Measurements from ENCODE around the gene ARAP2.

The ARAP2 gene

GRCh38 chr4:36086261-36086786, 158.0 kb downstream of the ARAP2 start:
- no peak overlapping the region for H3K9ac ChIP-seq (ENCODE audit: low read depth in 1 of 2, low read length in 2 of 2)
- peaks cover 16 to 18% of the 10 kb centered on the region in 2 donors for H3K36me3 ChIP-seq (ENCODE audit: control insufficient read depth in 1 of 2, insufficient read depth in 2 of 2, low read length in 2 of 2)
- H3K4me1 ChIP-seq (ENCODE audit: control insufficient read depth in 1 of 2, insufficient read depth in 2 of 2, low read length in 2 of 2) = no peaks in the 10 kb centered on the region
- H3K9me3 ChIP-seq (ENCODE audit: control insufficient read depth in 1 of 2, low read length in 2 of 2) = no peaks in the 10 kb centered on the region
- no peak overlapping the region for H3K4me3 ChIP-seq (ENCODE audit: low read depth in 1 of 2, low read length in 2 of 2)
- no peaks in the 10 kb centered on the region for H3K27me3 ChIP-seq (ENCODE audit: control insufficient read depth in 1 of 2, insufficient read depth in 2 of 2, low read length in 2 of 2)
- no peak overlapping the region for H3K27ac ChIP-seq (ENCODE audit: low read depth, low read length)

GRCh38 chr4:36082817-36083216, 161.5 kb downstream of the ARAP2 start:
- Histone ChIP-seq H3K27ac (ENCODE audit: low read depth, low read length) (no peak overlapping the region), H3K4me3 (ENCODE audit: low read depth in 1 of 2, low read length in 2 of 2) (no peak overlapping the region), H3K4me1 (ENCODE audit: control insufficient read depth in 1 of 2, insufficient read depth in 2 of 2, low read length in 2 of 2) (no peaks in the 10 kb centered on the region), H3K36me3 (ENCODE audit: control insufficient read depth in 1 of 2, insufficient read depth in 2 of 2, low read length in 2 of 2) (peaks cover 11 to 22% of the 10 kb centered on the region in 2 donors), H3K27me3 (ENCODE audit: control insufficient read depth in 1 of 2, insufficient read depth in 2 of 2, low read length in 2 of 2) (no peaks in the 10 kb centered on the region), H3K9me3 (ENCODE audit: control insufficient read depth in 1 of 2, low read length in 2 of 2) (no peaks in the 10 kb centered on the region), H3K9ac (ENCODE audit: low read depth in 1 of 2, low read length in 2 of 2) (no peak overlapping the region)

- Histone ChIP-seq H3K27ac (ENCODE audit: low read depth, low read length) (no peak overlapping the region), H3K4me1 (ENCODE audit: control insufficient read depth in 1 of 2, insufficient read depth in 2 of 2, low read length in 2 of 2) (peaks cover 0 to 1% of the 10 kb centered on the region in 2 donors), H3K36me3 (ENCODE audit: control insufficient read depth in 1 of 2, insufficient read depth in 2 of 2, low read length in 2 of 2) (peaks cover 11 to 22% of the 10 kb centered on the region in 2 donors), H3K4me3 (ENCODE audit: low read depth in 1 of 2, low read length in 2 of 2) (no peak overlapping the region), H3K9me3 (ENCODE audit: control insufficient read depth in 1 of 2, low read length in 2 of 2) (no peaks in the 10 kb centered on the region), H3K27me3 (ENCODE audit: control insufficient read depth in 1 of 2, insufficient read depth in 2 of 2, low read length in 2 of 2) (no peaks in the 10 kb centered on the region), H3K9ac (ENCODE audit: low read depth in 1 of 2, low read length in 2 of 2) (no peak overlapping the region)
These were observed 163.1 kb downstream of the ARAP2 start for GRCh38 chr4:36081185-36081584.

- H3K27me3 ChIP-seq (ENCODE audit: control insufficient read depth in 1 of 2, insufficient read depth in 2 of 2, low read length in 2 of 2) = no peaks in the 10 kb centered on the region
These were observed 164.6 kb downstream of the ARAP2 start for GRCh38 chr4:36079666-36080065.

GRCh38 chr4:36078319-36078718, 166.0 kb downstream of the ARAP2 start:
- Histone ChIP-seq H3K9me3 (ENCODE audit: control insufficient read depth in 1 of 2, low read length in 2 of 2) (no peaks in the 10 kb centered on the region), H3K27ac (ENCODE audit: low read depth, low read length) (no peak overlapping the region), H3K36me3 (ENCODE audit: control insufficient read depth in 1 of 2, insufficient read depth in 2 of 2, low read length in 2 of 2) (peaks cover 16 to 21% of the 10 kb centered on the region in 2 donors), H3K4me3 (ENCODE audit: low read depth in 1 of 2, low read length in 2 of 2) (no peak overlapping the region), H3K9ac (ENCODE audit: low read depth in 1 of 2, low read length in 2 of 2) (no peak overlapping the region), H3K4me1 (ENCODE audit: control insufficient read depth in 1 of 2, insufficient read depth in 2 of 2, low read length in 2 of 2) (peaks cover 0 to 10% of the 10 kb centered on the region in 2 donors), H3K27me3 (ENCODE audit: control insufficient read depth in 1 of 2, insufficient read depth in 2 of 2, low read length in 2 of 2) (no peaks in the 10 kb centered on the region)

More at GRCh38 chr4:36079666-36080065, 164.6 kb downstream of the ARAP2 start:
- H3K9me3 ChIP-seq (ENCODE audit: control insufficient read depth in 1 of 2, low read length in 2 of 2) = no peaks in the 10 kb centered on the region
- H3K27ac ChIP-seq (ENCODE audit: low read depth, low read length) = no peak overlapping the region
- H3K9ac ChIP-seq (ENCODE audit: low read depth in 1 of 2, low read length in 2 of 2) = no peak overlapping the region
- H3K4me3 ChIP-seq (ENCODE audit: low read depth in 1 of 2, low read length in 2 of 2) = no peak overlapping the region
- H3K36me3 ChIP-seq (ENCODE audit: control insufficient read depth in 1 of 2, insufficient read depth in 2 of 2, low read length in 2 of 2) = peaks cover 11 to 22% of the 10 kb centered on the region in 2 donors
- peaks cover 0 to 10% of the 10 kb centered on the region in 2 donors for H3K4me1 ChIP-seq (ENCODE audit: control insufficient read depth in 1 of 2, insufficient read depth in 2 of 2, low read length in 2 of 2)

- H3K4me1 ChIP-seq (ENCODE audit: control insufficient read depth in 1 of 2, insufficient read depth in 2 of 2, low read length in 2 of 2) = peaks cover 0 to 10% of the 10 kb centered on the region in 2 donors
- H3K4me3 ChIP-seq (ENCODE audit: low read depth in 1 of 2, low read length in 2 of 2) = no peak overlapping the region
- H3K36me3 ChIP-seq (ENCODE audit: control insufficient read depth in 1 of 2, insufficient read depth in 2 of 2, low read length in 2 of 2) = peaks cover 10 to 13% of the 10 kb centered on the region in 2 donors
- no peaks in the 10 kb centered on the region for H3K27me3 ChIP-seq (ENCODE audit: control insufficient read depth in 1 of 2, insufficient read depth in 2 of 2, low read length in 2 of 2)
- H3K9me3 ChIP-seq (ENCODE audit: control insufficient read depth in 1 of 2, low read length in 2 of 2) = no peaks in the 10 kb centered on the region
- H3K27ac ChIP-seq (ENCODE audit: low read depth, low read length) = no peak overlapping the region
- no peak overlapping the region for H3K9ac ChIP-seq (ENCODE audit: low read depth in 1 of 2, low read length in 2 of 2)
These were observed 171.8 kb downstream of the ARAP2 start for GRCh38 chr4:36072529-36072928.

GRCh38 chr4:36067116-36067515, 177.2 kb downstream of the ARAP2 start:
- Histone ChIP-seq H3K4me3 (ENCODE audit: low read depth in 1 of 2, low read length in 2 of 2) (no peak overlapping the region), H3K9me3 (ENCODE audit: control insufficient read depth in 1 of 2, low read length in 2 of 2) (no peaks in the 10 kb centered on the region), H3K4me1 (ENCODE audit: control insufficient read depth in 1 of 2, insufficient read depth in 2 of 2, low read length in 2 of 2) (no peaks in the 10 kb centered on the region), H3K9ac (ENCODE audit: low read depth in 1 of 2, low read length in 2 of 2) (no peak overlapping the region), H3K27ac (ENCODE audit: low read depth, low read length) (no peak overlapping the region), H3K36me3 (ENCODE audit: control insufficient read depth in 1 of 2, insufficient read depth in 2 of 2, low read length in 2 of 2) (peaks cover 4 to 12% of the 10 kb centered on the region in 2 donors), H3K27me3 (ENCODE audit: control insufficient read depth in 1 of 2, insufficient read depth in 2 of 2, low read length in 2 of 2) (no peaks in the 10 kb centered on the region)

- H3K9me3 ChIP-seq (ENCODE audit: control insufficient read depth in 1 of 2, low read length in 2 of 2) = no peaks in the 10 kb centered on the region
- no peaks in the 10 kb centered on the region for H3K27me3 ChIP-seq (ENCODE audit: control insufficient read depth in 1 of 2, insufficient read depth in 2 of 2, low read length in 2 of 2)
- H3K36me3 ChIP-seq (ENCODE audit: control insufficient read depth in 1 of 2, insufficient read depth in 2 of 2, low read length in 2 of 2) = peaks cover 0 to 12% of the 10 kb centered on the region in 2 donors
- H3K27ac ChIP-seq (ENCODE audit: low read depth, low read length) = no peak overlapping the region
- no peaks in the 10 kb centered on the region for H3K4me1 ChIP-seq (ENCODE audit: control insufficient read depth in 1 of 2, insufficient read depth in 2 of 2, low read length in 2 of 2)
- H3K4me3 ChIP-seq (ENCODE audit: low read depth in 1 of 2, low read length in 2 of 2) = no peak overlapping the region
- no peak overlapping the region for H3K9ac ChIP-seq (ENCODE audit: low read depth in 1 of 2, low read length in 2 of 2)
These were observed 178.9 kb downstream of the ARAP2 start for GRCh38 chr4:36065274-36065871.

GRCh38 chr4:36064117-36064516, 180.2 kb downstream of the ARAP2 start:
- H3K9ac ChIP-seq (ENCODE audit: low read depth in 1 of 2, low read length in 2 of 2) = no peak overlapping the region
- no peak overlapping the region for H3K27ac ChIP-seq (ENCODE audit: low read depth, low read length)
- H3K27me3 ChIP-seq (ENCODE audit: control insufficient read depth in 1 of 2, insufficient read depth in 2 of 2, low read length in 2 of 2) = no peaks in the 10 kb centered on the region
- no peaks in the 10 kb centered on the region for H3K4me1 ChIP-seq (ENCODE audit: control insufficient read depth in 1 of 2, insufficient read depth in 2 of 2, low read length in 2 of 2)
- no peaks in the 10 kb centered on the region for H3K9me3 ChIP-seq (ENCODE audit: control insufficient read depth in 1 of 2, low read length in 2 of 2)
- peaks cover 0 to 12% of the 10 kb centered on the region in 2 donors for H3K36me3 ChIP-seq (ENCODE audit: control insufficient read depth in 1 of 2, insufficient read depth in 2 of 2, low read length in 2 of 2)
- no peak overlapping the region for H3K4me3 ChIP-seq (ENCODE audit: low read depth in 1 of 2, low read length in 2 of 2)

- Histone ChIP-seq H3K4me3 (ENCODE audit: low read depth in 1 of 2, low read length in 2 of 2) (no peak overlapping the region), H3K27ac (ENCODE audit: low read depth, low read length) (no peak overlapping the region), H3K4me1 (ENCODE audit: control insufficient read depth in 1 of 2, insufficient read depth in 2 of 2, low read length in 2 of 2) (no peaks in the 10 kb centered on the region), H3K27me3 (ENCODE audit: control insufficient read depth in 1 of 2, insufficient read depth in 2 of 2, low read length in 2 of 2) (no peaks in the 10 kb centered on the region), H3K9ac (ENCODE audit: low read depth in 1 of 2, low read length in 2 of 2) (no peak overlapping the region), H3K9me3 (ENCODE audit: control insufficient read depth in 1 of 2, low read length in 2 of 2) (no peaks in the 10 kb centered on the region), H3K36me3 (ENCODE audit: control insufficient read depth in 1 of 2, insufficient read depth in 2 of 2, low read length in 2 of 2) (no peaks in the 10 kb centered on the region)
These were observed 188.2 kb downstream of the ARAP2 start for GRCh38 chr4:36056136-36056535.

All from duodenal mucosa (tissue), 2 donors.